ENCODE results near the gene SPPL2B. TPM values are rescaled to one million over a fixed set of nuclear protein-coding genes. Genes with fewer than 3 reads are reported as not detected.

Gene SPPL2B
- total RNA-seq, 1 experiment from 2014 or later, result 73.7 TPM

GRCh38 chr19:2324220-2324948 lies 4.1 kb upstream of the SPPL2B start:
- no CpG with 5 or more reads among the region's 34 CpGs for WGBS (ENCODE audit: extremely low coverage, insufficient read length, low lambda C conversion rate)

More at GRCh38 chr19:2324220-2324948, 4.1 kb upstream of the SPPL2B start:
- no peak overlapping the region for H3K14ac ChIP-seq (ENCODE audit: insufficient read depth, low read length)
- no peaks in the 10 kb centered on the region for H3K27me3 ChIP-seq (ENCODE audit: insufficient read depth, low read length)
- H3K27me3 Mint-ChIP-seq (ENCODE audit: low read depth), result no peaks in the 10 kb centered on the region; the same call in 1 of the 2 replicates
- H3K9me3 Mint-ChIP-seq, result no peaks in the 10 kb centered on the region
- no peak for DNase-seq
- no peaks in the 10 kb centered on the region for H3K4me1 ChIP-seq (ENCODE audit: insufficient read depth, low read length)
- H3K4me1 Mint-ChIP-seq, result peaks cover 12 to 18% of the 10 kb centered on the region in 2 experiments
- no peak overlapping the region for H3K27ac ChIP-seq (ENCODE audit: insufficient read length, low read depth, low read length)
- H3K4me2 ChIP-seq (ENCODE audit: insufficient read depth, insufficient read length, low read length), result no peak overlapping the region
- no peak overlapping the region for H2BK12ac ChIP-seq (ENCODE audit: insufficient read length, low read depth, low read length)
- H2AK5ac ChIP-seq (ENCODE audit: insufficient read length, low read length), result no peak overlapping the region
- no peak overlapping the region for H3K4me3 Mint-ChIP-seq
- no peak overlapping the region for H2AFZ ChIP-seq (ENCODE audit: low read length)
- H3K79me1 ChIP-seq (ENCODE audit: insufficient read depth, low read depth, low read length, poor library complexity, severe bottlenecking), result no peaks in the 10 kb centered on the region
- H4K20me1 ChIP-seq (ENCODE audit: control insufficient read depth, insufficient read depth, insufficient read length), result peaks cover 3% of the 10 kb centered on the region
- no peak overlapping the region for H3K23ac ChIP-seq (ENCODE audit: insufficient read length, low read depth, low read length)
- no peak overlapping the region for H3K18ac ChIP-seq (ENCODE audit: insufficient read length, low read depth, low read length)
- H3K9ac ChIP-seq (ENCODE audit: extremely low read depth, insufficient read length, low read length), result no peak overlapping the region
- no peak overlapping the region for H4K91ac ChIP-seq (ENCODE audit: insufficient read length, low read depth, low read length)
- H3K27ac Mint-ChIP-seq, result peak overlapping the region in 1 of 3 experiments; percentile 79; a peak in 2 of 7 replicates
- H3K79me2 ChIP-seq (ENCODE audit: insufficient read depth, low read length), result peaks cover under 1% of the 10 kb centered on the region; the same call in 1 of the 2 replicates
- H3K9me3 ChIP-seq (ENCODE audit: control insufficient read depth, low read depth, low read length), result no peaks in the 10 kb centered on the region
- no peak overlapping the region for H3K4ac ChIP-seq (ENCODE audit: low read depth, low read length)
- no peak overlapping the region for H3K56ac ChIP-seq (ENCODE audit: insufficient read length, low read depth, low read length)
- no peak overlapping the region for H3T11ph ChIP-seq (ENCODE audit: low read length)
- no peak overlapping the region for H2BK5ac ChIP-seq (ENCODE audit: insufficient read length, low read length)
- H2BK120ac ChIP-seq (ENCODE audit: low read depth, low read length, poor library complexity, severe bottlenecking), result no peak overlapping the region
- no peak overlapping the region for H4K5ac ChIP-seq (ENCODE audit: insufficient read length, low read depth, low read length)
- H4K8ac ChIP-seq (replicated peaks; ENCODE audit: insufficient read length, low read depth, low read length), result no peak overlapping the region
- no peak overlapping the region for H2BK20ac ChIP-seq (ENCODE audit: low read depth, low read length, poor library complexity, severe bottlenecking)
- H3K36me3 Mint-ChIP-seq (ENCODE audit: insufficient read depth in 1 of 3, low read depth in 3 of 3), result peaks cover 7 to 44% (median 37%) of the 10 kb centered on the region in 3 experiments
- peaks cover 6% of the 10 kb centered on the region for H3K23me2 ChIP-seq (ENCODE audit: insufficient read length, low read depth, low read length, poor library complexity, severe bottlenecking)
- no peak overlapping the region for H2BK15ac ChIP-seq (ENCODE audit: low read depth, low read length)
- no peak for TF ChIP-seq CTCF (conservative IDR thresholded peaks at IDR 0.05)

All from H9 (cell line).